Astrocyte of the hippocampus (primary cell): ENCODE data around the gene HADH.
A peak's percentile ranks its signal among the peaks of the same experiment; 100 is the strongest.

Source experiments
- DNase-seq: peaks from one replicate; pipeline ENCODE4 v3.0.0; 2011; ENCODE audit warnings: low read depth, low spot score

The HADH gene

GRCh38 chr4:108058685-108059440, 69.2 kb downstream of the HADH start:
- peak; percentile 74 for DNase-seq

GRCh38 chr4:108060164-108060563, 70.5 kb downstream of the HADH start:
- peak; percentile 72 for DNase-seq

- DNase-seq, result no peak
These were observed 71.1 kb downstream of the HADH start for GRCh38 chr4:108060686-108061321.

DNA sequence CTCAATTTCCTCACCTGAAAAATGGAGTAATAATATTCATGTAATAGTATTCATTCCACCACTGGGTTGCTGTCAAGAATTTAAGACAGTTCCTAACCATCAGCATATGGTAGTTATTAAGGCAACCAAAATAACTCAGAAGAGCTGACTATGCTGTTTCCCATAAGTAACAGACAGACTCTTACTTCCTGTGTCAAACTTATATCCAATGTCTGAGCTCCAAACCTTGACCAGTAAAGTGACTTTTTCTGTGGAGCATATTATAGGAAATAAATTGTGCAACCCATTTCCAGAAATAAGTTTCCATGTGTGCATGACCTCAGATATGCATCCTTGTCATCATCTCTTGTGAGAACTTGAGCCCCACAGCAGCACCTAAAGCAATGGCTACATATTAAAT, 78.8 kb downstream of the HADH start:
- no peak for DNase-seq

DNA sequence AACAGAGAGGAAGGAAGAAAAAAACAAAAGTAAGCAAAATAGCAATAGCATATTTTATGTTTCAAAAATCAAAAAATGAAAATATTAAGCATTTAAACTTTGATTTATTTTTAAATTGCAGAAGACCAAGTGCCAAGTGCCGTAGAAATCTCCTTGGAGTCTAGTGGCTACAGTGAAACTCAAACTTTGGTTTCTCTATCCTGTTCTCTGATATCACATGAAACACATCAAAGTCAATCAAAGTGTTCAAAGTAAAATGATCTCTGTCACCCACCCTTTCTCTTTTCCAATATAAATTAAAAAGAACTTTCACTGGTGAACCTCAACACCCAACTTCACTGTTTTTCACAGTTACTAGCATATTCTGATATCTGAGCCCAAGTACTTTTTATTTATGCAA, 81.1 kb downstream of the HADH start:
- DNase-seq, result no peak

GRCh38 chr4:108072300-108072699, 82.6 kb downstream of the HADH start:
- DNase-seq, result no peak

DNA sequence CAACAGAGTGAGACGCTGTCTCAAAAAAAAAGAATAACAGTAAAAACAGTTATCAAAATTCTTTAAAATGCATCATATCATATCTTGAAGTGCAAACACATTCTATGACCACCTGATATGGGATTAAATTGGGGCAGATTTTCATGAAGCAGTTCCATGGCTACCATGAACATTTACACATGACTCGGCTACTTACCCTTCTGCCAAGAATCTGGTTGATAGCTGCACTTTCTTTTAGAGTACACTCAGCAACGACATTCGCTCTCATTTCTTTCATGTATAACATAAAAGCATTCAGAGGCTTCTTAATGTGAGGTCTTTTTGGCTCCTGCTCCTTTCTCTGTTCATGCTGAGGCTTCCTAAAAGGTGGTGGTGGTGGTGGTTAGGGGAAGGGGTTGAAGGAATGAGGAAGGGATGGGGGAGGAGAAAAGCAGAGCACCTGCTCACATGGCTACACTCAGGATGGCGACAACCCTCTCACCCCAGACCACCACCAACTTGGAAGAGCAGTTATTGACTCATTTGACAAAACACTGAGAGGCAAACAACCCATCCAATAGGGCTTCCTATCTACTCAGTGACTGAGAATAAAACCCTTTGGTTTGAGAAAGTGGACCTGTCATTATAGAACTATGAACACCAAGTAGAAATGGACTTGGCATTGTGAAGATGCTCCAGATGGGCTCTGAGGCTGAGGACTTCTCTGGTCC, 88.5 kb downstream of the HADH start:
- DNase-seq, result peak; percentile 64

DNA sequence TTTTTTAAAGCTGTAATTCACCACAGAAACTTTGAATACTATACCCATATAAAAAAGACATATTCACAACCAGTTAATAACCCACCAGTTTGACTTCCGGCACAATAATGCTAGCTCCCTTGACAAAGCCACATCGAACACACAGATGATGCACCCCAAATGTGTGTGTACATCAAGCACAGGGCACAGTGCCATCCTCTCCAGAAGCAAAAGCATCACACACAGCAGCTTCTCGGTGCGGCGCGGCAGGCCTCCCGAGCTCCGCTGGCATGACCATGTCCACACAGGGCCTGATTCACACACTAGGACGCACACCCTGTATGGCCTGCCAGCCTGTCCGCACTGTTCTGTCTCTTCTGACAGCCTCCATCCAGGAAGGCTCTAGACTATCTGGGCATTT, 91.1 kb downstream of the HADH start:
- DNase-seq, result no peak

- DNase-seq, result no peak
These were observed 91.6 kb downstream of the HADH start for GRCh38 chr4:108081256-108081655.
